ENCODE data around the gene NFATC3.

NFATC3 gene

GRCh38 chr16:68273896-68274295, 188.7 kb downstream of the NFATC3 start:
- no peak overlapping the region for H3K4me3 ChIP-seq (ENCODE audit: control insufficient read depth, low read depth, low read length)
- DNase-seq (ENCODE audit: low read depth): no peak
- TF ChIP-seq CTCF (conservative IDR thresholded peaks at IDR 0.05; ENCODE audit: control insufficient read depth, insufficient read depth, low read depth, low read length): no peak

- no peak overlapping the region for H3K4me3 ChIP-seq (ENCODE audit: control insufficient read depth, low read depth, low read length)
These were observed 189.3 kb downstream of the NFATC3 start for GRCh38 chr16:68274441-68274840.

GRCh38 chr16:68275611-68276191, 190.5 kb downstream of the NFATC3 start:
- no peak overlapping the region for H3K4me3 ChIP-seq (ENCODE audit: control insufficient read depth, low read depth, low read length)
- no peak for DNase-seq (ENCODE audit: low read depth)
- no peak for TF ChIP-seq CTCF (conservative IDR thresholded peaks at IDR 0.05; ENCODE audit: control insufficient read depth, insufficient read depth, low read depth, low read length)

More at GRCh38 chr16:68274441-68274840, 189.3 kb downstream of the NFATC3 start:
- no peak for TF ChIP-seq CTCF (conservative IDR thresholded peaks at IDR 0.05; ENCODE audit: control insufficient read depth, insufficient read depth, low read depth, low read length)
- DNase-seq (ENCODE audit: low read depth): no peak

DNA sequence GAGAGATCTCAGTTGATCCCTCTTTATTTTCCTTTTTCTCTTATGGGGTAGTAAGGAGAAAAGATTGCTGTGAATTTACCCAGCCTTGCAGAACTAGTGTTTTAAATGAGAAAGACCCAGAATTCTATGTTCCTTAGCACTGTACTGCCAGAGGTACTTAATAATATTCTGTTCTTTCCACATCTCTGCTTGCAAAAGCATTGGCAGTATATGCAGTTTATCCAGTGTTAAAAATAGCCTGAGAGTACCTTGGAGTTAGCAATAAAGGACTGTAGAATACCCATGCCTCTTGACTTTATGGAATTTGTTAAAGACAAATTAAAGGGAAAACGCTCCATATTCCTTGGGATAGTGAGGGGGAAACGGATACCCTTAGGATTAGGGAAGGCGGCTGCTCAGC, 191.1 kb downstream of the NFATC3 start:
- no peak overlapping the region for H3K4me3 ChIP-seq (ENCODE audit: control insufficient read depth, low read depth, low read length)
- TF ChIP-seq CTCF (conservative IDR thresholded peaks at IDR 0.05; ENCODE audit: control insufficient read depth, insufficient read depth, low read depth, low read length): no peak
- DNase-seq (ENCODE audit: low read depth): no peak

Data from fibroblast of mammary gland (primary cell).